Fibroblast of peridontal ligament (primary cell): ENCODE measurements around the gene VAC14.

Experiments used
- DNase-seq: peaks from one replicate; pipeline ENCODE4 v3.0.0-alpha.2; 2010; ENCODE audit errors: extremely low read depth

Gene VAC14

DNA sequence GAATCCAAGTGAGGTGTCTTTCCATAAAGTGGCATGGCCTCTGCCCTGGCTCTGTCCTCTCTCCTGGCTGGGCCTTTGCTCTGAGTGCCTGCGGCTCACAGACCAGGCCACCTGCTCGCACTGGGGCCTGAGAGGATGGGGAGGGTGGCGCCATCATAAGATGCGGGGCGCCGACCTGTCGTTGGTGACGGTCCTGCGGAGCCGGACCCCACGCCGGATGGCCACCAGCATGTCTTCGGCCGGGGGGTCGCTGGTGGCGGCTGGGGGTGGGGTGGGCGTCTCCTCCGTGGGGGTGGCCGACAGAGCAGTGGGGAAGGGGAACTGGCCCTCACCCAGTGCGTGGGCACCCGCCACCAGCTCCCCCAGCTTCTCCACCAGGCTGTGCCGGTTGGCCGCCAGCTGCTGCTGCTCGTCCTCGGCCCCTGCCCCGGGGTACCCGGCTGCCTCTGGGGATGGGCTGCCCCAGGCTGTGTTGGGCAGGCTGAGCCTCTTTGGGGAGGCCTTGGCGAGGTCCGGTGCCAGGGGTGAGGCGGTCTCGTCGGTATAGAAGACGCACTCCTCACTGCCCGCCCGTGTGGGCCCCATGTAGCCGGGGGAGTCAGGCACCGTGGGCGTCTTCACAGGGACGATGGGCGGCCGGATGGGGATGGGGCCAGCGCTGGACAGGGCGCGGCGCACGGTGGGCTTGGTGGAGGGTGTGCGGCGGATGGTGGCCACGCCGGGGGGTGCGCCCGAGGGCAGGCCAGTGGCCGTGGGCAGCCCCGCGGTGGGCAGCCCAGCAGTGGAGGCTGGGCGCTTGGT is 137.2 kb downstream of the VAC14 start:
- DNase-seq, result no peak

- no peak for DNase-seq
Observed at GRCh38 chr16:70662991-70663523, 137.9 kb downstream of the VAC14 start.

GRCh38 chr16:70661918-70662641 is 138.9 kb downstream of the VAC14 start:
- peak; percentile 56 for DNase-seq

GRCh38 chr16:70661534-70661917 is 139.4 kb downstream of the VAC14 start:
- DNase-seq, result no peak

DNA sequence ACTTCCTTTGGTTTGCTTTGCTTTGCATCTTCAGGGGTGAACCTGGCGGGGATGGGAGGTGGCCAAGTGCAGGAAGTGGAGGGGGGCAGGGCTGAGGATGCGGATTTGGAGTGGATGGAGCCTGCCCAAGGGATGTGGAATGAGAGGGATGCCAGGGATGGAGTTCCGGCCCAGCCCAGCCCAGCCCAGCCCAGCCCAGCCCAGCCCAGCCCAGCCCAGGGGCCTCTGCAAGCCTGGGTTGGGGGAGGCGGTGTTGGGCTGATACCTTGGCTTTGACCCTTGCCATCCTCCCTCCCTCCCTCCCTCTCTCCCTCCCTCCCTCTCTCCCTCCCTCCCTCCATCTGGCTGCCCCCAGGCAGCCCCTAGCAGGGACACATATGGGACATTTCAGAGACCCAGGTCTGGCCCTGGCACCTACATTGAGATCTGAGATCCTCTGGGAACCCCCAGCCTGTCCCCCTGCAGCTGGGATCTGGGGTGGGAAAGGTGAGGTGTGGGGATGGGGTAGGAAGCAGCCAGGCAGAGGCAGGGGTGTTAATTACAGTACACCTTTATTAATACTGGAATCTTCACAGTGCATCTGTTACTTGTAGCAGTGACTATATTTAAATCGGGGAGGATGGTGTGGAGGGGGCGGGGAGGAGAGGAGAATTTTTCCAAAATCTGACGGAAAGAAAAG is 140.1 kb downstream of the VAC14 start:
- DNase-seq, result no peak

- DNase-seq, result no peak
Observed at GRCh38 chr16:70659953-70660671, 140.8 kb downstream of the VAC14 start.

GRCh38 chr16:70659546-70659945 is 141.4 kb downstream of the VAC14 start:
- DNase-seq, result no peak

GRCh38 chr16:70658921-70659320 is 142.0 kb downstream of the VAC14 start:
- no peak for DNase-seq

DNA sequence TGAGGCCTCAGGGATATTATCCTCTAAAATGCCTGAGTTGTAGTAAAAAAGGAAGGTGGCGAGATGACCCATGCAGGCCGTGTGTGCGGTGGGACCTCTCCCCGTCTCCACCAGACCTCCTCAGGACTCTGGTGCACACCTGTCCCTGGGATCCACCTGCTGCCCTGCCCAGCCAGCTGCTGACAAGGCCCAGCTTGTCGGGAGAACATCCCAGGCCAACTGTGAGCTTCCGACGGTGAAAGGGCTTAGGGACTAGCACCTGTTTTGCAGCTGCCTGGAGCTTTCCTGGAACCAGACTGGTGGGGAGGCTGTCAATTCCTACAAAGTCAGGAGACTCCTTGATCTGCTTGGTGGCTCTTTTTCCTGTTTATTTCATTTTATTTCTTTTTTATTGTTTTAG is 143.0 kb downstream of the VAC14 start:
- DNase-seq, result no peak

GRCh38 chr16:70656712-70657263 is 144.2 kb downstream of the VAC14 start:
- no peak for DNase-seq

GRCh38 chr16:70656065-70656711 is 144.8 kb downstream of the VAC14 start:
- no peak for DNase-seq

- peak; percentile 92 for DNase-seq
Observed at GRCh38 chr16:70653809-70654771, 146.9 kb downstream of the VAC14 start.

GRCh38 chr16:70653406-70653805 is 147.6 kb downstream of the VAC14 start:
- no peak for DNase-seq

GRCh38 chr16:70652322-70652721 is 148.6 kb downstream of the VAC14 start:
- DNase-seq, result no peak

GRCh38 chr16:70651524-70651923 is 149.4 kb downstream of the VAC14 start:
- DNase-seq, result no peak

DNA sequence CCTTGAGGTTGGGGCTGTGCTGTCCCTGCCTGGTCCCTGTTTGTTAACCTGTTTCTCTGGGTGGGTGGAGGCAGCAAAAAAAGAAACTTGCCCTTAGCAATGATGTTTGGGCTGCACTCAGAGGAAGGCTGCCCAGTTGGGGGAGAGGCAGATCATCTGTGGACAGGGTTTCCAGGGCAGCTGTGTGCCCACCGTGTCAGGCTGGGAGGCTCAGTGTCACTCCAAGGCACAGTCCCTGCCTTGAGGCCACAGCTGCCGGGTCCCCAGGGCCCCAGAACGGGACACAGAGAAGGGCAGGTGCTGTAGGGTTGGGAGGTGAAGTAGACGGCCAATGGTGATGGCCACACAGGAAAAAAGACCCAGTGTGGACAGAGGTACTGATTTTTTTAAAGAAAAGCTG is 150.7 kb downstream of the VAC14 start:
- no peak for DNase-seq

- no peak for DNase-seq
Observed at GRCh38 chr16:70649300-70649699, 151.7 kb downstream of the VAC14 start.

DNA sequence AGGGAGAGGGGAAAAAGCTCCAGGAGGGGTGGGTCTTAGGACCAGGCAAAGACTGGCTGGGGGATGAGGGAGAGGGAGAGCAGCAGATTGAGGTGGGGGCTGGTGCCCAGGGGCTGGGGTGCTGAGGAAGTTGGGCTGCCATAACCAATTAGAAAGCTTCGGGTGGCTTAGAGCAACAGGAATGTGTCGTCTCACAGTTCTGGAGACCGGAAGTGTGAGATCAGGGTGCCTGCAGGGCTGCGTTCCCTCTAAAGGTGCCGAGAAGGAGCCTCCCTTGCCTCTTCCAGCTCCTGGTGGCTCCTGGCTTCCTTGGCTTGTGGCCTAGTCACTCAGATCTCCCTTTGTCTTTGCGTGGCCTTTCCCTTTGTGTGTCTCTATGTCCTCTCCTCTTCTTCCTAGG is 152.4 kb downstream of the VAC14 start:
- no peak for DNase-seq

DNA sequence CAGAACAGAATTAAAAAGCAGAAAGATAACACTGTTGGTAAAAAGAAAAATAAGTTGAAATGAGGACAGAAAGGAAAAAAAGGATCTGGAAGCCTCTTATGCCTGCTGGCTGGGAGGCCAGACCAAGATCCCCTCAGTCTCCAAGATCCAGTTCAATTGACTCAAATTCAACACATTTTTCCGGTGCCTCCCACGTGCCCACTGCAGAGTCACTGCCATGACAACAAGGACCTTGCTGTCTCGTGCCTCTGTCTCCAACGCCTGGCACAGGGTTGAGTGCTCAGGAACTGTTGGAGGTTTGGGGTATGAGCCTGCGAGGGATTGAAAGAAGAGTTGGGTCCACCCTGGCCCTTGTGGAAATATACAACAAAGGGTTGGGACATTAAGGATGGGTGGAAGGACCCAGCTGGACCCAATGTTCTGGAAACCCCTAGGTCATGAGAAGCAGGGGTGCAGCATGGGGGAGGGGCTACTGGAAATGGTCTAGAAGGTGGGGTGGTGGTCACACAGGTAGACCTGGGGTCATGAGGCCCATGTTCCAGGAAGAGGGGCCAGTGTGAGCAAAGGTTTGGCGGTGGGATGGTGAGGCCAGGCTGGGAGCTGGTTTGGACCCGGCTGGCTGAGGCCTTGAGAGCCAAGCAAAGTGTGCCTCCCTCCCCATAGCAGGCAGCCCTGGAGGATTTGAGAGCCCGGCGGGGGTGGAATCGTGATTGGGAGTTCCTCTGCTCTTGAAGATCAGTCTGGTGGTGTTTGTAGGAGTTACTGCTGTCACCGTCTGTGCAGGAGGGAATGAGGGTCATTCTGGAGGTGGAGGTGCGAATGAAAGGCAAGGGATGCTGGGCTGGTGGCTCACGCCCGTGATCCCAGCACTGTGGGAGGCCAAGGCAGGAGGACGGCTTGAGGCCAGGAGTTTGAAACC is 153.3 kb downstream of the VAC14 start:
- no peak for DNase-seq
